HG02852 (cell line): ENCODE results near the gene GHRHR.

Experiments
- ATAC-seq: cut with Tn5 transposase; IDR thresholded peaks from one replicate; pipeline ENCODE4 v1.9.1; 2021; ENCODE audit warnings: mild to moderate bottlenecking, moderate library complexity; ENCODE audit not compliant: unreplicated experiment

GHRHR gene

GRCh38 chr7:30927559-30927958, 36.2 kb upstream of the GHRHR start:
- no peak for ATAC-seq

- no peak for ATAC-seq
Observed at GRCh38 chr7:30928254-30928872, 35.4 kb upstream of the GHRHR start.

GRCh38 chr7:30929686-30930085, 34.1 kb upstream of the GHRHR start:
- ATAC-seq = no peak

GRCh38 chr7:30930621-30931020, 33.1 kb upstream of the GHRHR start:
- ATAC-seq = no peak

GRCh38 chr7:30931161-30931928, 32.4 kb upstream of the GHRHR start:
- no peak for ATAC-seq

GRCh38 chr7:30931929-30932540, 31.7 kb upstream of the GHRHR start:
- ATAC-seq = no peak

- no peak for ATAC-seq
Observed at GRCh38 chr7:30932562-30932961, 31.2 kb upstream of the GHRHR start.

GRCh38 chr7:30933124-30933974, 30.4 kb upstream of the GHRHR start:
- no peak for ATAC-seq

- no peak for ATAC-seq
Observed at GRCh38 chr7:30934225-30934624, 29.5 kb upstream of the GHRHR start.

GRCh38 chr7:30934732-30935568, 28.8 kb upstream of the GHRHR start:
- no peak for ATAC-seq

GRCh38 chr7:30935569-30935877, 28.2 kb upstream of the GHRHR start:
- ATAC-seq = no peak

GRCh38 chr7:30936650-30937245, 27.0 kb upstream of the GHRHR start:
- ATAC-seq = no peak

- no peak for ATAC-seq
Observed at GRCh38 chr7:30937416-30937815, 26.3 kb upstream of the GHRHR start.

GRCh38 chr7:30938435-30939316, 25.1 kb upstream of the GHRHR start:
- ATAC-seq = peak; percentile 90

- no peak for ATAC-seq
Observed at GRCh38 chr7:30941582-30942323, 22.0 kb upstream of the GHRHR start.

GRCh38 chr7:30950197-30950596, 13.6 kb upstream of the GHRHR start:
- no peak for ATAC-seq

- ATAC-seq = no peak
Observed at GRCh38 chr7:30954914-30955313, 8.8 kb upstream of the GHRHR start.

GRCh38 chr7:30956704-30957103, 7.0 kb upstream of the GHRHR start:
- ATAC-seq = no peak

- ATAC-seq = no peak
Observed at GRCh38 chr7:30965372-30965771, 1.6 kb downstream of the GHRHR start.
